Measurements from ENCODE around the gene PCTP. TPM values are rescaled to one million over a fixed set of nuclear protein-coding genes. Genes with fewer than 3 reads are reported as not detected.

The PCTP gene
- total and polyA plus RNA-seq, 9 of the 15 experiments (the other 6 are each of a cell fraction or from before 2014, with no cell fraction given) = 10.9 to 62.3 (median 41.2) TPM

DNA sequence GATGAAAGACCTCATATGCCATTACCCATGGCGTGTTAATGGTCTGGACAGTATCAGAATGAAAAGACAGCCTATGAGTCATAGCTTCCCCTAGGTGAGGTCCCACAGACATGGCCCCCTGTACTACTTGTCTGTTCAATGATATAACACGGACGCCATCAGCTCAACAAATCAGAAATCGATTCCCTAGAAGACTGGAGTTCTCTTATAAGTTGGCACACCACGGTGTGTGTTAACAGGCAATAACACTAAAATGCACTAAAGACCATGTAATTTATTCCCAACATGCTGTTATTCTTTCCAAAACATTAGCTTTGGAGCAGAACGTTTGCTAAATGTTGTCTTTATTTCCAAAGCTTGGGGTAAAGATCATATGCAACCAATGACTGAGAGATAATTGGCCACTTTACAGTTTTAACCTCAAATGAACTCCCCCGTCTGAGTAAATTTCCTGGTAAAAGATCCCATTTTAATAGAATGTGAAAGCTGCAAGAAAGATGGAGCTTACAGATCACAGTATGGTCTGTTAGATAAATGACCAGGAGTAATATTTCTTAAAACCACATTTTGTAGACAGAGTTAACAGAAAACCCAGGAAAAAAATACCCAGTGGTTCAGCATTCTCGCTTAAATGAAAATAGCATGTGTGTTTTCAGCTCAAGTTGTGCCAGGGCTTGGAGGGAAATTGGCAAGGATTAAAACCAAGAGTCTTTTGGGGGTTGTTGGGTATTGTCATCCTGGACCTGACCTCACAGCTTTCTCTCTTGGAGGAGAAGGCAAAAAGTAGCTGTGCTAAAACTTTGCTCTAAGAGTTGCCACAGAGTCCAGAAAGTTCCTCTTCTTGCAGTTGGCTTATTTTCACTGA lies 65.9 kb downstream of the PCTP start:
- H3K9me3 ChIP-seq (replicated peaks; ENCODE audit: control insufficient read depth, insufficient read depth, low read depth, low read length) = no peaks in the 10 kb centered on the region; the same call in 1 of the 2 replicates
- FAIRE-seq = peak; percentile 82
- H3K36me3 ChIP-seq (ENCODE audit: control insufficient read depth, insufficient read depth, low read length) = no peaks in the 10 kb centered on the region
- POLR2A ChIA-PET = interaction anchor here (0.6 to 3.3 kb wide), 15 partner anchors 8 to 1468 kb away, joined by 3 to 27 read pairs (median 4); partner anchors contain the start of gene PCTP
- 3% methylated on average over 8 of the region's 8 CpGs for WGBS (ENCODE audit: insufficient coverage, low coverage, missing lambda C conversion rate)
- H3K9ac ChIP-seq (ENCODE audit: insufficient read depth in 1 of 2, low read depth in 2 of 2, low read length in 2 of 2) = peak overlapping the region; percentile 23 to 63; a peak in 3 of 4 replicates
- peak; percentile 82 for ATAC-seq
- H3K27ac ChIP-seq (ENCODE audit: extremely low read depth, low read depth, low read length) = peak overlapping the region; percentile 92
- H3K9me1 ChIP-seq (ENCODE audit: control insufficient read depth, insufficient read depth, low read length) = no peaks in the 10 kb centered on the region
- H3K27me3 ChIP-seq (ENCODE audit: control insufficient read depth in 2 of 2, insufficient read depth in 2 of 2, low read length in 2 of 2) = no peaks in the 10 kb centered on the region
- in situ Hi-C loops (cut with MboI) (no loop called here), intact Hi-C loops (cut with micrococcal nuclease) (loop anchor here (5.0 kb wide), 2 partner anchors 34 to 79 kb away; no protein-coding TSS in a partner anchor)
- H3K4me3 ChIP-seq = 0 out of 2 replicates have a peak overlapping the region, but pooled peaks have one; percentile 0
- no TSS peak for BruUV-seq (replicated peaks)
- peak overlapping the region; percentile 81 for H3K4me2 ChIP-seq (ENCODE audit: insufficient read depth, low read length)
- no peaks in the 10 kb centered on the region for H3K79me2 ChIP-seq (ENCODE audit: control insufficient read depth, insufficient read depth, low read length)
- H2AFZ ChIP-seq (ENCODE audit: low read depth, low read length) = peak overlapping the region; percentile 86
- CTCF ChIA-PET (ENCODE audit: low intra/inter-chr PET ratio) = no interaction called here
- peaks cover 21 to 64% of the 10 kb centered on the region in 2 experiments; a peak in 4 of 5 replicates for H3K4me1 ChIP-seq (replicated peaks in 1 of 2; ENCODE audit: control insufficient read depth in 2 of 2, insufficient read depth in 2 of 2, low read length in 2 of 2)
- DNase-seq (ENCODE audit: extremely low read depth in 1 of 4, low spot score in 3 of 4) = peak; percentile 60 to 78 (median 66)
- H4K20me1 ChIP-seq (replicated peaks; ENCODE audit: control insufficient read depth, insufficient read depth, low read length) = no peaks in the 10 kb centered on the region
- TF ChIP-seq L3MBTL2 (IDR thresholded peaks at IDR 0.05) = peak; percentile 7; the same call in 1 of the 2 replicates
- TF ChIP-seq CEBPB (tag; IDR thresholded peaks at IDR 0.05) = no peak
- TF ChIP-seq KLF1 (tag; IDR thresholded peaks at IDR 0.05) = no peak
- TF ChIP-seq, protein P1, sequence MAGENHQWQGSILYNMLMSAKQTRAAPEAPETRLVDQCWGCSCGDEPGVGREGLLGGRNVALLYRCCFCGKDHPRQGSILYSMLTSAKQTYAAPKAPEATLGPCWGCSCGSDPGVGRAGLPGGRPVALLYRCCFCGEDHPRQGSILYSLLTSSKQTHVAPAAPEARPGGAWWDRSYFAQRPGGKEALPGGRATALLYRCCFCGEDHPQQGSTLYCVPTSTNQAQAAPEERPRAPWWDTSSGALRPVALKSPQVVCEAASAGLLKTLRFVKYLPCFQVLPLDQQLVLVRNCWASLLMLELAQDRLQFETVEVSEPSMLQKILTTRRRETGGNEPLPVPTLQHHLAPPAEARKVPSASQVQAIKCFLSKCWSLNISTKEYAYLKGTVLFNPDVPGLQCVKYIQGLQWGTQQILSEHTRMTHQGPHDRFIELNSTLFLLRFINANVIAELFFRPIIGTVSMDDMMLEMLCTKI (IDR thresholded peaks at IDR 0.05; ENCODE audit: partially characterized antibody) = no peak
- no peak for TF ChIP-seq SAFB2 (IDR thresholded peaks at IDR 0.05; ENCODE audit: borderline replicate concordance, low read depth, low read length, severe bottlenecking)
- no peak for TF ChIP-seq ZNF75A (CRISPR knock-in tag; IDR thresholded peaks at IDR 0.05)
- peak; percentile 100 for TF ChIP-seq STAT5A (IDR thresholded peaks at IDR 0.05; ENCODE audit: borderline replicate concordance, low read length)
- peak; percentile 58; the same call in 1 of the 2 replicates for TF ChIP-seq MTA3 (IDR thresholded peaks at IDR 0.05; ENCODE audit: borderline replicate concordance)
- TF ChIP-seq, protein P2, sequence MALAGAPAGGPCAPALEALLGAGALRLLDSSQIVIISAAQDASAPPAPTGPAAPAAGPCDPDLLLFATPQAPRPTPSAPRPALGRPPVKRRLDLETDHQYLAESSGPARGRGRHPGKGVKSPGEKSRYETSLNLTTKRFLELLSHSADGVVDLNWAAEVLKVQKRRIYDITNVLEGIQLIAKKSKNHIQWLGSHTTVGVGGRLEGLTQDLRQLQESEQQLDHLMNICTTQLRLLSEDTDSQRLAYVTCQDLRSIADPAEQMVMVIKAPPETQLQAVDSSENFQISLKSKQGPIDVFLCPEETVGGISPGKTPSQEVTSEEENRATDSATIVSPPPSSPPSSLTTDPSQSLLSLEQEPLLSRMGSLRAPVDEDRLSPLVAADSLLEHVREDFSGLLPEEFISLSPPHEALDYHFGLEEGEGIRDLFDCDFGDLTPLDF (CRISPR knock-in tag; IDR thresholded peaks at IDR 0.05) = no peak
- TF ChIP-seq FUS (optimal IDR thresholded peaks at IDR 0.05; ENCODE audit: low read depth, low read length) = no peak
- TF ChIP-seq BRD9 (IDR thresholded peaks at IDR 0.05; ENCODE audit: low read depth, partially characterized antibody) = peak; percentile 87
- TF ChIP-seq, protein P3, sequence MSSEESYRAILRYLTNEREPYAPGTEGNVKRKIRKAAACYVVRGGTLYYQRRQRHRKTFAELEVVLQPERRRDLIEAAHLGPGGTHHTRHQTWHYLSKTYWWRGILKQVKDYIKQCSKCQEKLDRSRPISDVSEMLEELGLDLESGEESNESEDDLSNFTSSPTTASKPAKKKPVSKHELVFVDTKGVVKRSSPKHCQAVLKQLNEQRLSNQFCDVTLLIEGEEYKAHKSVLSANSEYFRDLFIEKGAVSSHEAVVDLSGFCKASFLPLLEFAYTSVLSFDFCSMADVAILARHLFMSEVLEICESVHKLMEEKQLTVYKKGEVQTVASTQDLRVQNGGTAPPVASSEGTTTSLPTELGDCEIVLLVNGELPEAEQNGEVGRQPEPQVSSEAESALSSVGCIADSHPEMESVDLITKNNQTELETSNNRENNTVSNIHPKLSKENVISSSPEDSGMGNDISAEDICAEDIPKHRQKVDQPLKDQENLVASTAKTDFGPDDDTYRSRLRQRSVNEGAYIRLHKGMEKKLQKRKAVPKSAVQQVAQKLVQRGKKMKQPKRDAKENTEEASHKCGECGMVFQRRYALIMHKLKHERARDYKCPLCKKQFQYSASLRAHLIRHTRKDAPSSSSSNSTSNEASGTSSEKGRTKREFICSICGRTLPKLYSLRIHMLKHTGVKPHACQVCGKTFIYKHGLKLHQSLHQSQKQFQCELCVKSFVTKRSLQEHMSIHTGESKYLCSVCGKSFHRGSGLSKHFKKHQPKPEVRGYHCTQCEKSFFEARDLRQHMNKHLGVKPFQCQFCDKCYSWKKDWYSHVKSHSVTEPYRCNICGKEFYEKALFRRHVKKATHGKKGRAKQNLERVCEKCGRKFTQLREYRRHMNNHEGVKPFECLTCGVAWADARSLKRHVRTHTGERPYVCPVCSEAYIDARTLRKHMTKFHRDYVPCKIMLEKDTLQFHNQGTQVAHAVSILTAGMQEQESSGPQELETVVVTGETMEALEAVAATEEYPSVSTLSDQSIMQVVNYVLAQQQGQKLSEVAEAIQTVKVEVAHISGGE (CRISPR knock-in tag; IDR thresholded peaks at IDR 0.05) = peak in 1 of 3 experiments; percentile 29; a peak in 2 of 6 replicates
- TF ChIP-seq NR3C1 (CRISPR knock-in tag; IDR thresholded peaks at IDR 0.05) = no peak
